Retinal pigment epithelial cell (primary cell): ENCODE data around the gene TTC33.
A peak's percentile ranks its signal among the peaks of the same experiment; 100 is the strongest.

Experiments used
- DNase-seq: peaks from one replicate; pipeline ENCODE4 v3.0.0-alpha.2; 2010; ENCODE audit warnings: low read depth
- H3K4me3 ChIP-seq: 2 replicates; pipeline ENCODE4 v1.5.1; 2011; ENCODE audit warnings: mild to moderate bottlenecking, low read length, control low read depth, moderate library complexity
- CTCF ChIP-seq: conservative IDR thresholded peaks from 2 replicates; pipeline ENCODE4 v1.5.1; 2011; ENCODE audit warnings: low read depth, low read length, control low read depth, inconsistent platforms

TTC33 gene, protein sequence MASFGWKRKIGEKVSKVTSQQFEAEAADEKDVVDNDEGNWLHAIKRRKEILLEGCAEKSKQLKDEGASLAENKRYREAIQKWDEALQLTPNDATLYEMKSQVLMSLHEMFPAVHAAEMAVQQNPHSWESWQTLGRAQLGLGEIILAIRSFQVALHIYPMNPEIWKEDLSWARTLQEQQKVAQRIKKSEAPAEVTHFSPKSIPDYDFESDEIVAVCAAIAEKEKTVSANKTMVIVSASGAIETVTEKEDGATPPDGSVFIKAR

DNA sequence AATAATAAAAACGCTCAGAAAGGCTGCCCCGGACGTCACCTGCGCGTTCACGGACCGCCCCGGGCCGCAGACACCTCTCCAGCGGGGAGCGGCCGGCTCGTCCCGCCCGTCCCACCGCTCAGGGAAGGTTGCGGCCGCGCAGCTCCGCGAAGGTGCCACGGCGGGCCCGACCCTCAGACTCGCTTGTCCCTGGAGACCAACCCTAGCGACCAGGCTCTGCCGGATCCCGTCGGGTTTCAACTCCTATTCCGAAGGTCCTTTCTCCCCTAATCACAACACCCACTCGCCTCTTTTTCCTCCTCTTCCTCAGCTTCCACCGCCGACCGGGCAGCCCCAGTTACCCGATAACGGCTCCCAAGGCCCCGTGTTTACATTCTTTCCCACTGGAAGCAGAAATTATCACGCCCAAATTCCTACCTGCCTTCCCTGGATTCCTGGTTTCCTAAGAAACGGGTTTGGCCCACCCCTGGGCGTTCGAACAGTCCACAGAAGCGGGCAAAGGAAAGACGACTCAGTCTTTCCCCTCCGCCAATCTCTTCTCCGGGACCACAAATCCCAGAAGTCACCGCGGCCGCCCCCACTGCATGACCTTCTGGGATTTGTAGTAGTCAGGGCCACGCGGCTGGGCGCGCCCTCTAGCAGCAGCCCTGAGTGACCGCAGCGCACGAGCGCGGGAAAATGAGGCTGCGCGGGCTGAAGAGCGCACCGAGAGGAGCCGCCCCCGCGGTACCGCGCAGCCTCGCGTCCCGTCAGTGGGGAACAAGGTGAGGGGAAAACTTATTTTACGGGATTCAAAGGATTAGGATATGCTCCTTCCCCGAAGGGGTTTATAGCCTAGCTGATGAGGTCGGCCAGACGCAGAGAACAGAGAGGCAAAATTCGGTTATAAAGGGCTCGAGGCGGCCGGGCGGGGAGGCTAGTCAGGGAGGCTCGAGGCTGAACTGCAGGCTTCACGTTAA lies at the start of gene TTC33:
TSS of gene TTC33 (minus strand) at position 555 of the 959 bp plus-strand sequence. CDS start 8,943 bp downstream, outside the sequence.
- TF ChIP-seq CTCF: peak; percentile 67
- peak within 1 kb of the TSS; percentile 92 for H3K4me3 ChIP-seq
- DNase-seq: peak; percentile 84

DNA sequence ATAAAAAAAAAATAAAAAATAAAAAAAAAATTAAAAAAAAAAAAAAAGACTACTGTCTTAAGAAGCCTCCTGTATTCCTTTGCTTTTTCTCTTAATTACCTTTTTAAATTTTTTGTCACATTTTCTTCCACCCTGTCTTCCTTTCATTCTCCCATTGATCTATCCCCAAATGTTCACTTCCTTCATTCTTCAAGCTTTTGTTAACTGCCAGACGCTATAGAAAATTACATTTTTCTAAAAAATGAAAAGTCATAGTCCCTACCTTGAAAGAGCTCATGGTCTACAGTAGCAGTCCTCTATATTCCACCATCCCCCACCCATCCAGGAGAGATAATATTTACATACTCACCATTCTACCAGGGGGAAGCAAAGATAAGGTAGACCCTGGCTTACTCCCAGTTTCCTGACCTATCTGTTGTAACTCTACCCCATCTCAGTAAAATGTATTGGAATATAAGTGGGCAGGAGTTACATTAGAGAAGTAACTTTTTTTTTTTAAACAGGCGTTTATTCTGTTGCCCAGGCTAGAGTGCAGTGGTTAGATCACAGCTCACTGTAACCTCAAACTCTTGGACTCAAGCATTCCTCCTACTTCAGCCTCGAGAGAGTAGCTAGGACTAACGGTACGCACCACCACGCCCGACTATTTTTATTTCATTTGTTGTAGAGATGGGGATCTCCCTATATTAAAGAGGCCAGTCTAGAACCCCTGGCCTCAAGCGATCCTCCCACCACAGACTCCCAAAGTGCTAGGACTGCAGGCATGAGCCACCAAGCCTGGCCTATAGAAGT lies 46.2 kb upstream of the TTC33 start:
- H3K4me3 ChIP-seq: no peak overlapping the region
- no peak for TF ChIP-seq CTCF
- DNase-seq: no peak

DNA sequence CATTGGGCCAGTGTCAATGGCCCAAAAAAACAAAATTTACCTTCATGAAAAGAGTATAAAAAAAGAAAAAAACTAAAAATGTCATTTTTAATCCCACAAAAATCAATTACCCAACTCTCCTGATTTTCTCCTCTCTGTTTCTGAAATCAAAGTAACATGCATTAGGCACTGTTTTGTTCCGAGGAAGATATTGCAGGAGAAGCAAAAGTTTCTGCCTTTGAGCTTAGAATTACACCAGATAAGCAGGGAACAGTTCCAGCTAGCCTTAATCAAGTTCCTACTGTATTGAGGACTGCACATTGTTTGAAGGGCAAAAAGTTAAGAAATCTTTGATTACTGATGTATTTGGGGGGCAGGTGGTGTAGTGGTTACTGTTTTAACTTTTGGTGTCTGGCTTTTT lies 43.5 kb upstream of the TTC33 start:
- no peak for DNase-seq
- H3K4me3 ChIP-seq: peak overlapping the region; percentile 93
- TF ChIP-seq CTCF: no peak

DNA sequence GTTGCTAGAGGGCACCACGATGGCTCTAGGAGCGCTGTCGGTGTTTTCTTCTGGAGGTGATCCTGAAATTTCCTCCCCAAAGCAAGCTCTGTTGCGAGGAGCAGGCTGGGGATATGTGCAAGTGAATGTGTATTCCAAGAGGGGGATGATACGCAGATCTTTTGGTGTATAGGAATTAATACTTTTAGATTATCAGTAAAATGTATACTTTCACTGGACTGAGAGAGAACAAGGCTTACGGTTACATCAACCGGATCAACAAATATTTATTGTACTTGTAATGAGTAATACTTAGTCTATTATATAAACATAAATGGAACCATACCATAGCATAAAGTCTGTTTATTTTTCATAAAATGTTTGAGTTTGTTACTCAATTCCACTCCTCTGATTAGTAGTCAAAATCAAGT lies 43.0 kb upstream of the TTC33 start:
- DNase-seq: no peak
- peak; percentile 23 for TF ChIP-seq CTCF
- H3K4me3 ChIP-seq: peak overlapping the region; percentile 93

GRCh38 chr5:40798012-40798800 lies 42.4 kb upstream of the TTC33 start, which contains the start of gene PRKAA1:
PRKAA1 (minus strand) TSS chr5:40798374; CDS start chr5:40798189, 185 bp downstream.
- TF ChIP-seq CTCF: peak; percentile 56
- H3K4me3 ChIP-seq: peak within 1 kb of the TSS; percentile 93
- DNase-seq: no peak
